HEK293 (cell line): ENCODE data around the gene BHLHE41.

Source experiments
- GLI4 ChIP-seq: fragments of 450-650 bp; formaldehyde crosslinking; IDR thresholded peaks from 2 replicates; pipeline ENCODE4 v1.5.1; 2016; ENCODE audit warnings: missing biosample characterization, missing genetic modification characterization
- HOXA7 ChIP-seq: sonication (generic); formaldehyde crosslinking; IDR thresholded peaks from 2 replicates; pipeline ENCODE4 v1.8.1; 2022; ENCODE audit warnings: missing genetic modification reagents, borderline replicate concordance
- HOXD13 ChIP-seq: sonication (generic); formaldehyde crosslinking; IDR thresholded peaks from 2 replicates; pipeline ENCODE4 v1.8.0; 2022; ENCODE audit warnings: missing genetic modification reagents, borderline replicate concordance
- PRDM10 ChIP-seq: fragments of 450-650 bp; formaldehyde crosslinking; IDR thresholded peaks from 2 replicates; pipeline ENCODE4 v1.5.1; 2016; ENCODE audit warnings: missing biosample characterization, missing genetic modification characterization
- PRDM6 ChIP-seq: fragments of 450-650 bp; formaldehyde crosslinking; IDR thresholded peaks from 2 replicates; pipeline ENCODE4 v1.5.1; 2017; ENCODE audit warnings: missing biosample characterization, missing genetic modification characterization
- SALL2 ChIP-seq: fragments of 450-650 bp; formaldehyde crosslinking; IDR thresholded peaks from 2 replicates; pipeline ENCODE4 v1.5.0; 2017; ENCODE audit warnings: missing biosample characterization, mild to moderate bottlenecking, missing genetic modification characterization, borderline replicate concordance
- SP2 ChIP-seq: fragments of 450-650 bp; formaldehyde crosslinking; IDR thresholded peaks from 2 replicates; pipeline ENCODE4 v1.5.1; 2016; ENCODE audit warnings: missing biosample characterization, missing genetic modification characterization
- SP7 ChIP-seq: fragments of 450-650 bp; formaldehyde crosslinking; IDR thresholded peaks from 2 replicates; pipeline ENCODE4 v1.5.1; 2016; ENCODE audit warnings: missing biosample characterization, missing genetic modification characterization
- ZFP69B ChIP-seq: fragments of 450-650 bp; formaldehyde crosslinking; IDR thresholded peaks from 2 replicates; pipeline ENCODE4 v1.5.1; 2016; ENCODE audit warnings: missing biosample characterization, missing genetic modification characterization
- ZNF138 ChIP-seq: fragments of 450-650 bp; formaldehyde crosslinking; IDR thresholded peaks from 2 replicates; pipeline ENCODE4 v1.5.1; 2016; ENCODE audit warnings: missing biosample characterization, missing genetic modification characterization, borderline replicate concordance
- ZNF140 ChIP-seq: fragments of 450-650 bp; formaldehyde crosslinking; IDR thresholded peaks from 2 replicates; pipeline ENCODE4 v1.5.1; 2016; ENCODE audit warnings: missing biosample characterization, missing genetic modification characterization
- ZNF157 ChIP-seq: fragments of 450-650 bp; formaldehyde crosslinking; IDR thresholded peaks from 2 replicates; pipeline ENCODE4 v1.5.1; 2016; ENCODE audit warnings: missing biosample characterization, missing genetic modification characterization
- ZNF175 ChIP-seq: fragments of 450-650 bp; formaldehyde crosslinking; IDR thresholded peaks from 2 replicates; pipeline ENCODE4 v1.5.1; 2016; ENCODE audit warnings: missing biosample characterization, missing genetic modification characterization
- ZNF18 ChIP-seq: fragments of 450-650 bp; formaldehyde crosslinking; IDR thresholded peaks from 2 replicates; pipeline ENCODE4 v1.5.1; 2016; ENCODE audit warnings: missing biosample characterization, missing genetic modification characterization
- ZNF239 ChIP-seq: fragments of 450-650 bp; formaldehyde crosslinking; IDR thresholded peaks from 2 replicates; pipeline ENCODE4 v1.5.1; 2016; ENCODE audit warnings: missing biosample characterization, missing genetic modification characterization
- ZNF292 ChIP-seq: fragments of 450-650 bp; formaldehyde crosslinking; IDR thresholded peaks from 2 replicates; pipeline ENCODE4 v1.5.1; 2016; ENCODE audit warnings: low read depth, missing biosample characterization, missing genetic modification characterization, borderline replicate concordance
- ZNF302 ChIP-seq: fragments of 450-650 bp; formaldehyde crosslinking; IDR thresholded peaks from 2 replicates; pipeline ENCODE4 v1.5.1; 2016; ENCODE audit warnings: missing biosample characterization, missing genetic modification characterization, low read depth
- ZNF341 ChIP-seq: fragments of 450-650 bp; formaldehyde crosslinking; IDR thresholded peaks from 2 replicates; pipeline ENCODE4; 2016; ENCODE audit warnings: low read depth, missing biosample characterization, missing genetic modification characterization
- ZNF354C ChIP-seq: fragments of 450-650 bp; formaldehyde crosslinking; IDR thresholded peaks from 2 replicates; pipeline ENCODE4 v1.5.1; 2016; ENCODE audit warnings: missing biosample characterization, missing genetic modification characterization, low read depth, borderline replicate concordance
- ZNF404 ChIP-seq: fragments of 450-650 bp; formaldehyde crosslinking; IDR thresholded peaks from 2 replicates; pipeline ENCODE4 v1.5.1; 2017; ENCODE audit warnings: missing biosample characterization, missing genetic modification characterization
- ZNF423 ChIP-seq: fragments of 450-650 bp; formaldehyde crosslinking; IDR thresholded peaks from 2 replicates; pipeline ENCODE4 v1.5.1; 2016; ENCODE audit warnings: missing biosample characterization, missing genetic modification characterization
- ZNF544 ChIP-seq: fragments of 450-650 bp; formaldehyde crosslinking; IDR thresholded peaks from 2 replicates; pipeline ENCODE4 v1.5.0; 2017; ENCODE audit warnings: missing biosample characterization, missing genetic modification characterization
- ZNF549 ChIP-seq: fragments of 450-650 bp; IDR thresholded peaks from 2 replicates; pipeline ENCODE4 v1.5.1; 2018; ENCODE audit warnings: missing biosample characterization, missing genetic modification characterization, mild to moderate bottlenecking, inconsistent platforms, moderate library complexity
- ZNF558 ChIP-seq: fragments of 450-650 bp; formaldehyde crosslinking; IDR thresholded peaks from 2 replicates; pipeline ENCODE4 v1.5.1; 2016; ENCODE audit warnings: missing biosample characterization, missing genetic modification characterization
- ZNF626 ChIP-seq: fragments of 450-650 bp; sonication (Bioruptor Pico); formaldehyde crosslinking; IDR thresholded peaks from 2 replicates; pipeline ENCODE4 v1.5.1; 2018; ENCODE audit warnings: missing biosample characterization, missing genetic modification characterization, inconsistent platforms
- ZNF654 ChIP-seq: fragments of 450-650 bp; formaldehyde crosslinking; IDR thresholded peaks from 2 replicates; pipeline ENCODE4 v1.5.1; 2016; ENCODE audit warnings: low read depth, missing biosample characterization, missing genetic modification characterization
- ZNF664 ChIP-seq: fragments of 450-650 bp; formaldehyde crosslinking; IDR thresholded peaks from 2 replicates; pipeline ENCODE4 v1.5.1; 2016; ENCODE audit warnings: missing biosample characterization, missing genetic modification characterization
- ZNF692 ChIP-seq: fragments of 450-650 bp; formaldehyde crosslinking; IDR thresholded peaks from 2 replicates; pipeline ENCODE4 v1.5.1; 2016; ENCODE audit warnings: missing biosample characterization, missing genetic modification characterization
- ZNF768 ChIP-seq: fragments of 450-650 bp; formaldehyde crosslinking; IDR thresholded peaks from 2 replicates; pipeline ENCODE4 v1.5.1; 2018; ENCODE audit warnings: missing biosample characterization, mild to moderate bottlenecking, missing genetic modification characterization
- ZNF843 ChIP-seq: fragments of 450-650 bp; formaldehyde crosslinking; IDR thresholded peaks from 2 replicates; pipeline ENCODE4 v1.5.1; 2016; ENCODE audit warnings: missing biosample characterization, missing genetic modification characterization
- ZSCAN18 ChIP-seq: fragments of 450-650 bp; formaldehyde crosslinking; IDR thresholded peaks from 2 replicates; pipeline ENCODE4 v1.5.1; 2016; ENCODE audit warnings: missing biosample characterization, missing genetic modification characterization
- ZXDB ChIP-seq: fragments of 450-650 bp; formaldehyde crosslinking; IDR thresholded peaks from 2 replicates; pipeline ENCODE4 v1.5.1; 2016; ENCODE audit warnings: missing biosample characterization, missing genetic modification characterization

BHLHE41 gene

GRCh38 chr12:26153421-26154154 is 28.8 kb upstream of the BHLHE41 start (continued):
- peak; percentile 99 for TF ChIP-seq PRDM10
- no peak for TF ChIP-seq ZNF692
- no peak for TF ChIP-seq SALL2 (tag by site-specific recombination)
- TF ChIP-seq ZFP69B (tag by site-specific recombination): no peak
- TF ChIP-seq PRDM6 (tag by site-specific recombination): peak; percentile 17; the same call in 1 of the 2 replicates
- TF ChIP-seq ZNF664 (tag by site-specific recombination): no peak
- TF ChIP-seq ZNF239: no peak
- TF ChIP-seq ZNF354C (tag by site-specific recombination): no peak
- TF ChIP-seq SP2 (tag by site-specific recombination): no peak
- no peak for TF ChIP-seq ZSCAN18
- no peak for TF ChIP-seq ZNF302
- TF ChIP-seq HOXA7 (CRISPR knock-in tag): no peak
- TF ChIP-seq ZXDB (tag by site-specific recombination): no peak
- no peak for TF ChIP-seq ZNF292
- TF ChIP-seq ZNF654 (tag by site-specific recombination): no peak
- no peak for TF ChIP-seq ZNF423 (tag by site-specific recombination)
- no peak for TF ChIP-seq HOXD13 (CRISPR knock-in tag)
- no peak for TF ChIP-seq GLI4 (tag by site-specific recombination)
- no peak for TF ChIP-seq ZNF544 (tag by site-specific recombination)
- no peak for TF ChIP-seq ZNF157 (tag by site-specific recombination)
- TF ChIP-seq ZNF138 (tag by site-specific recombination): no peak
- TF ChIP-seq ZNF549 (tag by site-specific recombination): no peak
- TF ChIP-seq ZNF558: no peak
- TF ChIP-seq SP7 (tag by site-specific recombination): peak; percentile 62; the same call in 1 of the 2 replicates
- TF ChIP-seq ZNF768 (tag by site-specific recombination): no peak
- no peak for TF ChIP-seq ZNF140
- TF ChIP-seq ZNF18: no peak
- TF ChIP-seq ZNF404 (tag by site-specific recombination): no peak
- TF ChIP-seq ZNF175 (tag by site-specific recombination): no peak
- no peak for TF ChIP-seq ZNF843
- TF ChIP-seq ZNF341 (tag by site-specific recombination): no peak
- TF ChIP-seq ZNF626 (tag by site-specific recombination): no peak
